GM23338 (cell line): ENCODE results near the gene PRLH. TPM values are rescaled to one million over a fixed set of nuclear protein-coding genes. Genes with fewer than 3 reads are reported as not detected.

Experiments used
- ATAC-seq: fragments of 200-7000 bp; cut with Tn5 transposase; 3 replicates; pipeline ENCODE4 v1.9.1; 2020
- DNase-seq: peaks from one replicate; pipeline ENCODE4 v3.0.0-alpha.2; 2015; ENCODE audit warnings: low spot score
- H2AFZ ChIP-seq: fragments of 200-600 bp; sonication (generic); 2 replicates; pipeline ENCODE4 v1.8.0; 2016; ENCODE audit warnings: antibody characterized with exemption, mild to moderate bottlenecking, moderate library complexity
- H3F3A ChIP-seq: fragments of 200-600 bp; sonication (generic); replicated peaks from 2 replicates; pipeline ENCODE4 v1.8.0; 2017; ENCODE audit warnings: antibody characterized with exemption, mixed run types, low read depth
- H3K27ac ChIP-seq: fragments of 200-600 bp; sonication (generic); 2 replicates; pipeline ENCODE4 v1.6.1; 2016; ENCODE audit warnings: low read depth
- H3K27me3 ChIP-seq: fragments of 200-600 bp; sonication (generic); 2 replicates; pipeline ENCODE4 v1.8.0; 2016; ENCODE audit warnings: mild to moderate bottlenecking, mixed run types, moderate library complexity; ENCODE audit not compliant: insufficient read depth
- H3K36me3 ChIP-seq: fragments of 200-600 bp; sonication (generic); 2 replicates; pipeline ENCODE4 v1.8.0; 2016; ENCODE audit warnings: mild to moderate bottlenecking; ENCODE audit not compliant: insufficient read depth
- H3K4me1 ChIP-seq: fragments of 200-600 bp; sonication (generic); 2 replicates; pipeline ENCODE4 v1.8.0; 2016; ENCODE audit warnings: mild to moderate bottlenecking, moderate library complexity; ENCODE audit not compliant: insufficient read depth
- H3K4me2 ChIP-seq: fragments of 200-600 bp; sonication (generic); 2 replicates; pipeline ENCODE4 v1.7.1; 2017; ENCODE audit warnings: mixed run types
- H3K4me3 ChIP-seq: fragments of 200-600 bp; sonication (generic); 2 replicates; pipeline ENCODE4 v1.6.1; 2016; ENCODE audit warnings: mixed run types
- H3K79me2 ChIP-seq: fragments of 200-600 bp; sonication (generic); replicated peaks from 2 replicates; pipeline ENCODE4 v1.8.0; 2017; ENCODE audit warnings: mild to moderate bottlenecking; ENCODE audit not compliant: insufficient read depth
- H3K9me2 ChIP-seq: fragments of 200-600 bp; sonication (generic); 2 replicates; pipeline ENCODE4 v1.8.0; 2017; ENCODE audit not compliant: insufficient read depth
- H4K20me1 ChIP-seq: fragments of 200-600 bp; sonication (generic); replicated peaks from 2 replicates; pipeline ENCODE4 v1.8.0; 2017; ENCODE audit warnings: mild to moderate bottlenecking; ENCODE audit not compliant: insufficient read depth
- H3K27ac Mint-ChIP-seq: 2 replicates; pipeline ENCODE4 v1.8.0; 2020; ENCODE audit warnings: inconsistent platforms, mild to moderate bottlenecking, moderate library complexity, mixed read lengths
- H3K27me3 Mint-ChIP-seq: 3 replicates; pipeline ENCODE4 v1.8.0; 2022; ENCODE audit warnings: low read depth, mild to moderate bottlenecking, moderate library complexity, mixed read lengths, inconsistent platforms; ENCODE audit not compliant: insufficient read depth, poor library complexity
- H3K36me3 Mint-ChIP-seq: 3 replicates; pipeline ENCODE4 v1.8.0; 2021; ENCODE audit warnings: low read depth, mild to moderate bottlenecking, inconsistent platforms, moderate library complexity, mixed read lengths
- H3K4me1 Mint-ChIP-seq: 3 replicates; pipeline ENCODE4 v1.8.0; 2020; ENCODE audit warnings: mild to moderate bottlenecking, inconsistent platforms, mixed read lengths
- H3K4me3 Mint-ChIP-seq: 3 replicates; pipeline ENCODE4 v1.8.0; 2021; ENCODE audit warnings: moderate library complexity, mild to moderate bottlenecking, inconsistent platforms, mixed read lengths
- H3K9me3 Mint-ChIP-seq: 3 replicates; pipeline ENCODE4 v1.8.0; 2020; ENCODE audit warnings: moderate library complexity, mild to moderate bottlenecking, inconsistent platforms, mixed read lengths
- CREB1 ChIP-seq: fragments of 250-450 bp; sonication (Bioruptor Pico); IDR thresholded peaks from 2 replicates; pipeline ENCODE4 v1.5.0; 2020; ENCODE audit warnings: low read depth, mild to moderate bottlenecking, moderate library complexity
- EZH2 ChIP-seq: fragments of 200-600 bp; sonication (generic); IDR thresholded peaks from one replicate; pipeline ENCODE4 v1.8.0; 2017; ENCODE audit warnings: antibody characterized with exemption, mild to moderate bottlenecking, low read depth; ENCODE audit not compliant: unreplicated experiment
- EZH2phosphoT487 ChIP-seq: fragments of 200-600 bp; sonication (generic); IDR thresholded peaks from one replicate; pipeline ENCODE4 v1.8.1; 2018; ENCODE audit warnings: antibody characterized with exemption; ENCODE audit not compliant: unreplicated experiment
- JUNB ChIP-seq: IDR thresholded peaks from one replicate; pipeline ENCODE4 v1.6.1; 2016; ENCODE audit warnings: antibody characterized with exemption; ENCODE audit not compliant: unreplicated experiment
- NANOG ChIP-seq: IDR thresholded peaks from 2 replicates; pipeline ENCODE4 v1.6.1; 2016; ENCODE audit warnings: antibody characterized with exemption, borderline replicate concordance
- REST ChIP-seq: IDR thresholded peaks from one replicate; pipeline ENCODE4 v1.6.1; 2018; ENCODE audit warnings: antibody characterized with exemption; ENCODE audit not compliant: unreplicated experiment
- STAT1 ChIP-seq: IDR thresholded peaks from one replicate; pipeline ENCODE4 v1.6.1; 2016; ENCODE audit warnings: antibody characterized with exemption; ENCODE audit not compliant: unreplicated experiment
- ZNF114 ChIP-seq: fragments of 250-450 bp; sonication (Bioruptor Pico); IDR thresholded peaks from 2 replicates; pipeline ENCODE4 v1.5.0; 2020; ENCODE audit warnings: mild to moderate bottlenecking, moderate library complexity
- ZNF331 ChIP-seq: fragments of 250-450 bp; sonication (Bioruptor Pico); IDR thresholded peaks from 2 replicates; pipeline ENCODE4 v1.5.0; 2020; ENCODE audit warnings: low read depth, mild to moderate bottlenecking, moderate library complexity
- polyA plus RNA-seq: library from polyadenylated mRNA; unstranded; fragments of >200 nt; fragmentation: Nextera tagmentation; extraction: Ambion mirVana; gene quantifications from 2 replicates; pipeline ENCODE4 v1.2.1, GENCODE V29; 2016
- total RNA-seq: library from RNA; depleted of rRNA; stranded (reverse); fragments of >200 nt; shearing (Covaris generic); gene quantifications from 2 replicates; pipeline ENCODE4 v1.2.3, GENCODE V29; 2014
- TF ChIP-seq, protein P1 (sequence below): IDR thresholded peaks from 2 replicates; pipeline ENCODE4 v1.6.1; 2016; ENCODE audit warnings: antibody characterized with exemption
- TF ChIP-seq, protein P2 (sequence below), 2 experiments: fragments of 200-600 bp in 1 of 2; sonication (generic) in 1 of 2; conservative IDR thresholded peaks; 2 replicates each; pipeline versions ENCODE4 v1.5.1 to v1.6.1; 2016 to 2017; ENCODE audit warnings: antibody characterized with exemption in 2 of 2, low read depth in 2 of 2, mild to moderate bottlenecking in 2 of 2, moderate library complexity in 1 of 2

Gene PRLH
- total and polyA plus RNA-seq, 2 experiments from 2014 or later: not detected

GRCh38 chr2:237520290-237520689 is 46.1 kb upstream of the PRLH start (continued):
- TF ChIP-seq, protein P1, sequence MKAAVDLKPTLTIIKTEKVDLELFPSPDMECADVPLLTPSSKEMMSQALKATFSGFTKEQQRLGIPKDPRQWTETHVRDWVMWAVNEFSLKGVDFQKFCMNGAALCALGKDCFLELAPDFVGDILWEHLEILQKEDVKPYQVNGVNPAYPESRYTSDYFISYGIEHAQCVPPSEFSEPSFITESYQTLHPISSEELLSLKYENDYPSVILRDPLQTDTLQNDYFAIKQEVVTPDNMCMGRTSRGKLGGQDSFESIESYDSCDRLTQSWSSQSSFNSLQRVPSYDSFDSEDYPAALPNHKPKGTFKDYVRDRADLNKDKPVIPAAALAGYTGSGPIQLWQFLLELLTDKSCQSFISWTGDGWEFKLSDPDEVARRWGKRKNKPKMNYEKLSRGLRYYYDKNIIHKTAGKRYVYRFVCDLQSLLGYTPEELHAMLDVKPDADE: no peak
- TF ChIP-seq EZH2phosphoT487 (no peak), ZNF114 (no peak), CREB1 (CRISPR knock-in tag) (no peak), STAT1 (no peak), JUNB (no peak), ZNF331 (CRISPR knock-in tag) (no peak), NANOG (no peak), REST (no peak)
- TF ChIP-seq, protein P2, sequence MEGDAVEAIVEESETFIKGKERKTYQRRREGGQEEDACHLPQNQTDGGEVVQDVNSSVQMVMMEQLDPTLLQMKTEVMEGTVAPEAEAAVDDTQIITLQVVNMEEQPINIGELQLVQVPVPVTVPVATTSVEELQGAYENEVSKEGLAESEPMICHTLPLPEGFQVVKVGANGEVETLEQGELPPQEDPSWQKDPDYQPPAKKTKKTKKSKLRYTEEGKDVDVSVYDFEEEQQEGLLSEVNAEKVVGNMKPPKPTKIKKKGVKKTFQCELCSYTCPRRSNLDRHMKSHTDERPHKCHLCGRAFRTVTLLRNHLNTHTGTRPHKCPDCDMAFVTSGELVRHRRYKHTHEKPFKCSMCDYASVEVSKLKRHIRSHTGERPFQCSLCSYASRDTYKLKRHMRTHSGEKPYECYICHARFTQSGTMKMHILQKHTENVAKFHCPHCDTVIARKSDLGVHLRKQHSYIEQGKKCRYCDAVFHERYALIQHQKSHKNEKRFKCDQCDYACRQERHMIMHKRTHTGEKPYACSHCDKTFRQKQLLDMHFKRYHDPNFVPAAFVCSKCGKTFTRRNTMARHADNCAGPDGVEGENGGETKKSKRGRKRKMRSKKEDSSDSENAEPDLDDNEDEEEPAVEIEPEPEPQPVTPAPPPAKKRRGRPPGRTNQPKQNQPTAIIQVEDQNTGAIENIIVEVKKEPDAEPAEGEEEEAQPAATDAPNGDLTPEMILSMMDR (conservative IDR thresholded peaks at IDR 0.05; ENCODE audit: low read depth in 2 of 2): no peak

GRCh38 chr2:237524631-237525030 is 41.7 kb upstream of the PRLH start:
- peaks cover 3% of the 10 kb centered on the region; the same call in 1 of the 3 replicates for H3K36me3 Mint-ChIP-seq

More at GRCh38 chr2:237524631-237525030, 41.7 kb upstream of the PRLH start:
- H3F3A ChIP-seq: no peaks in the 10 kb centered on the region
- no peak for ATAC-seq
- no peak for DNase-seq
- H3K27ac ChIP-seq: no peak overlapping the region
- no peak overlapping the region for H3K4me2 ChIP-seq
- H3K4me3 ChIP-seq: no peak overlapping the region
- no peaks in the 10 kb centered on the region for H3K4me1 ChIP-seq
- no peak overlapping the region for H2AFZ ChIP-seq
- H3K9me3 Mint-ChIP-seq: no peaks in the 10 kb centered on the region
- H4K20me1 ChIP-seq: no peaks in the 10 kb centered on the region
- no peaks in the 10 kb centered on the region for H3K27me3 ChIP-seq
- H3K4me1 Mint-ChIP-seq: no peaks in the 10 kb centered on the region
- H3K27me3 Mint-ChIP-seq: peaks cover 7% of the 10 kb centered on the region
- no peaks in the 10 kb centered on the region for H3K9me2 ChIP-seq
- no peak for TF ChIP-seq ZNF331 (CRISPR knock-in tag)
- no peak for TF ChIP-seq EZH2
- TF ChIP-seq CREB1 (CRISPR knock-in tag): no peak
- no peak for TF ChIP-seq JUNB
- no peak for TF ChIP-seq REST
- TF ChIP-seq, protein P1: no peak
- TF ChIP-seq ZNF114: no peak
- no peak for TF ChIP-seq NANOG
- TF ChIP-seq, protein P2 (conservative IDR thresholded peaks at IDR 0.05; ENCODE audit: low read depth in 2 of 2): no peak
- no peak for TF ChIP-seq EZH2phosphoT487
- no peak for TF ChIP-seq STAT1
- no peak overlapping the region for H3K27ac Mint-ChIP-seq
- no peaks in the 10 kb centered on the region; the same call in 1 of the 2 replicates for H3K36me3 ChIP-seq
- no peak overlapping the region for H3K4me3 Mint-ChIP-seq
- H3K79me2 ChIP-seq: no peaks in the 10 kb centered on the region
